ENCODE measurements around the gene ASB3. TPM values are rescaled to one million over a fixed set of nuclear protein-coding genes. Genes with fewer than 3 reads are reported as not detected.
A peak's percentile ranks its signal among the peaks of the same experiment; 100 is the strongest.
"Not testable (repeated sequence)": the region's sequence is repeated elsewhere in the genome, so short reads cannot be mapped to it uniquely, and the experiment has no call there.

Gene ASB3
- total and polyA plus RNA-seq, 12 donors: 10.1 to 51.3 (median 21.4) TPM

DNA sequence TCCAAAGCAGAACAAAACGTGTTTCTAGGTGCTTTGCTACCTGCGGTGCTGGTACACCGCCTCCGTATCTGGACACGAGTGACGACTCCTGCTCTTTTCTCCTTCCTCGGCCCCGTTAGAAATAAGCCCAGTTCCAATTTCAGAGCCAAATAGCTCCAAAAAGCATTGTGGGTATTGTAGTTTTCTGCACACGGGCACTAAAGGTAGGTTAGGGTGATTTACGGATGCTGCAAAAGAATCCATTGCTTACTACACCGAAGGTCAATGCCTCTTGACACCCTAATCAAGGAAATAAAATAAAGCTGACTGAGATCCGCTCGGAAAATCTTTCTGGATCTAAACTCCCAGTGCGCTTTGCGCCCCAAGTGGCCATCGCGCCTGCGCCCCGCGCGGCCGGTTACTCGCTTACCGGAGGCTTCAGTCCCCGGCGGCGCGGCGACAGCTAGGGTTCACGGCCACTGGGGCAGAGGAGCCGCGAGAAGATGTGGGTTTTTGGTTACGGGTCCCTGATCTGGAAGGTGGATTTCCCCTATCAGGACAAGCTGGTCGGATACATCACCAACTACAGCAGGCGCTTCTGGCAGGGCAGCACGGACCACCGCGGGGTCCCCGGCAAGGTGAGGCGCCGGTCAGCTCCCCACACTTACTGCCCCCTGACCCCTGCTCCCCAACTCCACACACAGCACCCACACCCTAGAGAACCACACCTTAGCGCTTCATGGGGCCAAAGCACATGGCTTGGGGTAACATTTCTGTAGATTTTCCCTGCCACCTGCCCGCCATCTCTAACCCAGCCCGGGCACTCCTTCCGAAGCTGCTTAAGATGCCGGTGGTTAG lies 19.1 kb downstream of the ASB3 start, which contains the start of gene CHAC2:
CHAC2 (plus strand) TSS at position 400 of the 837 bp plus-strand sequence; CDS start at position 483, 83 bp downstream.
- Histone ChIP-seq H3K4me1 (replicated peaks in 1 of 2) (peaks cover 5 to 18% of the 10 kb centered on the region in 2 donors), H3K4me3 (peak within 1 kb of the TSS; percentile 7 to 85 (median 32)), H3K36me3 (replicated peaks in 1 of 2) (no peaks in the 10 kb centered on the region), H3K9me3 (replicated peaks in 1 of 3) (no peaks in the 10 kb centered on the region), H3K27me3 (no peaks in the 10 kb centered on the region), H3K27ac (peak within 1 kb of the TSS; percentile 43 to 89 (median 70))
- peak; percentile 88 to 93 (median 90) for DNase-seq
- intact Hi-C loops (cut with DNase I): no loop called here
- TF ChIP-seq, protein P1, sequence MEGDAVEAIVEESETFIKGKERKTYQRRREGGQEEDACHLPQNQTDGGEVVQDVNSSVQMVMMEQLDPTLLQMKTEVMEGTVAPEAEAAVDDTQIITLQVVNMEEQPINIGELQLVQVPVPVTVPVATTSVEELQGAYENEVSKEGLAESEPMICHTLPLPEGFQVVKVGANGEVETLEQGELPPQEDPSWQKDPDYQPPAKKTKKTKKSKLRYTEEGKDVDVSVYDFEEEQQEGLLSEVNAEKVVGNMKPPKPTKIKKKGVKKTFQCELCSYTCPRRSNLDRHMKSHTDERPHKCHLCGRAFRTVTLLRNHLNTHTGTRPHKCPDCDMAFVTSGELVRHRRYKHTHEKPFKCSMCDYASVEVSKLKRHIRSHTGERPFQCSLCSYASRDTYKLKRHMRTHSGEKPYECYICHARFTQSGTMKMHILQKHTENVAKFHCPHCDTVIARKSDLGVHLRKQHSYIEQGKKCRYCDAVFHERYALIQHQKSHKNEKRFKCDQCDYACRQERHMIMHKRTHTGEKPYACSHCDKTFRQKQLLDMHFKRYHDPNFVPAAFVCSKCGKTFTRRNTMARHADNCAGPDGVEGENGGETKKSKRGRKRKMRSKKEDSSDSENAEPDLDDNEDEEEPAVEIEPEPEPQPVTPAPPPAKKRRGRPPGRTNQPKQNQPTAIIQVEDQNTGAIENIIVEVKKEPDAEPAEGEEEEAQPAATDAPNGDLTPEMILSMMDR (IDR thresholded peaks at IDR 0.05): peak; percentile 37 to 71 (median 55)
- peak in 1 of 2 donors; percentile 80 for TF ChIP-seq POLR2A (IDR thresholded peaks at IDR 0.05)
- WGBS, 4 donors: 0% methylated on average over 30 to 46 of the region's 46 CpGs

- intact Hi-C loops (cut with DNase I): no loop called here
Observed at GRCh38 chr2:53765767-53766166, 21.0 kb downstream of the ASB3 start.

DNA sequence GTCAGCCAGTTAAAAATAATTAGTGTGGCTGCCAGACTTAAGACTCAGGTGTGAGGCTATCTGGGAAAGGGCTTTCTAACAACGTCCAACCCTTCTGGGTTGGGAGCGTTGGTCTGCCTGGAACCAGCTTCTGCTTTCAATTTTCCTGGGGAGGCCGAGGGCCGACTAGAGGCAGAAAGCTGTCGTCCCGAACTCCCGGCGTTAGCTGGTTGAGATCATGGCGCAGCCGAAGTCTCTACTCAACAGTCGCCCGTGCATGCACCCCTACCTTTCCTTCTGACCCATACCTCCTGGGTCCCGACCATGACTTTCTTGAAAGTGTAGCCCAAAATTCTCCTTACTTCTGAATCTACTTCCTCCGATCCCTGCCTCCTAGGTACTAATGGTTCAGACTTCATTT lies 29.5 kb downstream of the ASB3 start:
- H3K27ac ChIP-seq; H3K4me1 ChIP-seq (replicated peaks in 1 of 2); H3K27me3 ChIP-seq; H3K9me3 ChIP-seq (replicated peaks in 1 of 3); H3K4me3 ChIP-seq; H3K36me3 ChIP-seq (replicated peaks in 1 of 2); intact Hi-C loops (cut with DNase I); DNase-seq: not testable (repeated sequence)
- 97 to 99% (median 98%) methylated on average over 14 of the region's 14 CpGs for WGBS, 4 donors

More at GRCh38 chr2:53765767-53766166, 21.0 kb downstream of the ASB3 start:
- Histone ChIP-seq H3K9me3 (replicated peaks in 1 of 3) (no peaks in the 10 kb centered on the region), H3K27me3 (no peaks in the 10 kb centered on the region), H3K4me1 (replicated peaks in 1 of 2) (peaks cover 5 to 18% of the 10 kb centered on the region in 2 donors), H3K36me3 (replicated peaks in 1 of 2) (no peaks in the 10 kb centered on the region), H3K4me3 (no peak overlapping the region), H3K27ac (no peak overlapping the region)
- 85 to 100% (median 95%) methylated on average over 1 of the region's 1 CpG for WGBS, 4 donors
- TF ChIP-seq POLR2A (IDR thresholded peaks at IDR 0.05): no peak
- no peak for DNase-seq

DNA sequence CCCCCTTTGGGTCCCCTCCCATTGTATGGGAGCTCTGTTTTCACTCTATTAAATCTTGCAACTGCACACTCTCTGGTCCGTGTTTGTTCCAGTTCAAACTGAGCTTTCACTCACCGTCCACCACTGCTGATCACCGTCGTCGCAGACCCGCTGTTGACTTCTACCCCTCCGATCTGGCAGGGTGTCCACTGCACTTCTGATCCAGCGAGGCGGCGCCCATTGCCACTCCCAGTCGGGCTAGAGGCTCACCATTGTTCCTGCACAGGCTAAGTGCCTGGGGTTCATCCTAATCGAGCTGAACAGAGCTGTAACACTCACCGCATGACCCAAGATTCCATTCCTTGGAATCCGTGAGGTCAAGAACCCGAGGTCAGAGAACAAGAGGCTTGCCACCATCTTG lies 30.1 kb downstream of the ASB3 start:
- 97 to 99% (median 98%) methylated on average over 14 to 15 of the region's 15 CpGs for WGBS, 4 donors
- Histone ChIP-seq H3K27me3 (no peaks in the 10 kb centered on the region), H3K27ac (no peak overlapping the region), H3K9me3 (replicated peaks in 1 of 3) (no peaks in the 10 kb centered on the region), H3K4me1 (replicated peaks in 1 of 2) (peaks cover 0 to 5% of the 10 kb centered on the region in 2 donors), H3K4me3 (no peak overlapping the region), H3K36me3 (replicated peaks in 1 of 2) (peaks cover 0 to 7% of the 10 kb centered on the region in 2 donors)
- TF ChIP-seq, protein P1 (IDR thresholded peaks at IDR 0.05): no peak
- no peak for TF ChIP-seq POLR2A (IDR thresholded peaks at IDR 0.05)
- no peak for DNase-seq
- intact Hi-C loops (cut with DNase I): no loop called here

DNA sequence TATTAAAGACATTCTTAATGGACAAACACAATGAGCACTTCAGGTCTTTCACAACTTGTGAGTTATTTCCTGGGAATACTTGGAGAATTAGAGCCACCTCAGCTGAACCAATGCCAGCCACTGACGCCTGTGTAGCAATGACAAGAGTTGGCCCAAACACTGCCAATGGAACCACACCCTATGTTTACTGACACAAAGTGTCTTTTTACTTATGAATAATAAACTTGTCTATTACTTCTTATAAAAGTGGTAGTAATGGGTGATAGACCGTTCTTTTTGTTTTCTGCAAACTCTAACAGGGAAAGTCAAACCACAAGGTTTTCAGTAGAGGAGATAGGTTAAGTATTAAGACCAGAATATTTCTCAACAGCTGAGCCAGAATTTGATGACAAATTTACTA lies 31.6 kb downstream of the ASB3 start:
- intact Hi-C loops (cut with DNase I): no loop called here
- H3K4me1 ChIP-seq (replicated peaks in 1 of 2): peaks cover 0 to 13% of the 10 kb centered on the region in 2 donors
- H3K4me3 ChIP-seq: no peak overlapping the region
- 69 to 82% (median 77%) methylated on average over 2 of the region's 2 CpGs for WGBS, 4 donors
- peak in 4 of 7 donors; percentile 14 to 53 (median 40) for DNase-seq
- H3K9me3 ChIP-seq (replicated peaks in 1 of 3): no peaks in the 10 kb centered on the region
- H3K27me3 ChIP-seq: no peaks in the 10 kb centered on the region
- no peak overlapping the region for H3K27ac ChIP-seq
- peaks cover 0 to 7% of the 10 kb centered on the region in 2 donors for H3K36me3 ChIP-seq (replicated peaks in 1 of 2)
- no peak for TF ChIP-seq POLR2A (IDR thresholded peaks at IDR 0.05)
- TF ChIP-seq, protein P1 (IDR thresholded peaks at IDR 0.05): no peak

Measured in adrenal gland (tissue), 12 donors.